VCaP (cell line): ENCODE results near the gene ZBTB39.
"Not testable (repeated sequence)": the region's sequence is repeated elsewhere in the genome, so short reads cannot be mapped to it uniquely, and the experiment has no call there.

Source experiments
- H3K27ac ChIP-seq: fragments of 450-650 bp; 2 replicates; pipeline ENCODE4 v1.5.1; 2017
- TF ChIP-seq, protein P1 (sequence below): fragments of 450-650 bp; conservative IDR thresholded peaks from 2 replicates; pipeline ENCODE4 v1.5.1; 2017; ENCODE audit warnings: mild to moderate bottlenecking, moderate library complexity

Gene ZBTB39

GRCh38 chr12:56980941-56981530 lies 25.3 kb downstream of the ZBTB39 start:
- no peak overlapping the region for H3K27ac ChIP-seq
- TF ChIP-seq, protein P1, sequence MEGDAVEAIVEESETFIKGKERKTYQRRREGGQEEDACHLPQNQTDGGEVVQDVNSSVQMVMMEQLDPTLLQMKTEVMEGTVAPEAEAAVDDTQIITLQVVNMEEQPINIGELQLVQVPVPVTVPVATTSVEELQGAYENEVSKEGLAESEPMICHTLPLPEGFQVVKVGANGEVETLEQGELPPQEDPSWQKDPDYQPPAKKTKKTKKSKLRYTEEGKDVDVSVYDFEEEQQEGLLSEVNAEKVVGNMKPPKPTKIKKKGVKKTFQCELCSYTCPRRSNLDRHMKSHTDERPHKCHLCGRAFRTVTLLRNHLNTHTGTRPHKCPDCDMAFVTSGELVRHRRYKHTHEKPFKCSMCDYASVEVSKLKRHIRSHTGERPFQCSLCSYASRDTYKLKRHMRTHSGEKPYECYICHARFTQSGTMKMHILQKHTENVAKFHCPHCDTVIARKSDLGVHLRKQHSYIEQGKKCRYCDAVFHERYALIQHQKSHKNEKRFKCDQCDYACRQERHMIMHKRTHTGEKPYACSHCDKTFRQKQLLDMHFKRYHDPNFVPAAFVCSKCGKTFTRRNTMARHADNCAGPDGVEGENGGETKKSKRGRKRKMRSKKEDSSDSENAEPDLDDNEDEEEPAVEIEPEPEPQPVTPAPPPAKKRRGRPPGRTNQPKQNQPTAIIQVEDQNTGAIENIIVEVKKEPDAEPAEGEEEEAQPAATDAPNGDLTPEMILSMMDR: no peak

DNA sequence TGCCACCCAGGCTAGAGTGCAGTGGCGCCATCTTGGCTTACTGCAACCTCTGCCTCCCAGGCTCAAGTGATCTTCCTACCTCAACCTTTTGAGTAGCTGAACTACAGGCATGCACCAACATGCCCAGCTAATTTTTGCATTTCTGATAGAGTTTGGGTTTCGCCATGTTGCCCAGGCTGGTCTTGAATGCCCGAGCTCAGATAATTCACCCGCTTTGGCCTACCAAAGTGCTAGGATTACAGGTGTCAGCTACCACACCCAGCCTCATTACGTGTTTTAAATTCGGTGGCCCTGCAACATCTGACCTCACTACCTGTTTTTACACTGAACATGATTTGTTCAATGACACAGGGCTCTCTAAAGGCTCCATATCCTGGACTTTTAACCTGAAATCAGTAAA lies 26.1 kb downstream of the ZBTB39 start:
- no peak overlapping the region for H3K27ac ChIP-seq
- TF ChIP-seq, protein P1: no peak

GRCh38 chr12:56979628-56980027 lies 26.7 kb downstream of the ZBTB39 start:
- TF ChIP-seq, protein P1: no peak
- no peak overlapping the region for H3K27ac ChIP-seq

- TF ChIP-seq, protein P1: no peak
- no peak overlapping the region for H3K27ac ChIP-seq
Measured at GRCh38 chr12:56978397-56979138, 27.8 kb downstream of the ZBTB39 start.

DNA sequence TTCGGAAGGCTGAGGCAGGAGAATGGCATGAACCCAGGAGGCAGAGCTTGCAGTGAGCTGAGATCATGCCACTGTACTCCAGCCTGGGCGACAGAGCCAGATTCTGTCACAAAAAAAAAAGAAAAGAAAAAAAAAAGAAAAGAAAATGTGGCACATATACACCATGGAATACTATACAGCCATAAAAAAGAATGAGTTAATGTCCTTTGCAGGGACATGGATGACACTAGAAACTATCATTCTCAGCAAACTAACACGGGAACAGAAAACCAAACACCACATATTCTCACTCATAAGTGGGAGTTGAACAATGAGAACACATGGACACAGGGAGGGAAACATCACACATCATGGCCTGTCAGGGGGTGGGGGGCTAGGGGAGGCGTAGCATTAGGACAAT lies 29.0 kb downstream of the ZBTB39 start:
- H3K27ac ChIP-seq: not testable (repeated sequence)

- H3K27ac ChIP-seq: not testable (repeated sequence)
Measured at GRCh38 chr12:56974224-56974623, 32.1 kb downstream of the ZBTB39 start.

DNA sequence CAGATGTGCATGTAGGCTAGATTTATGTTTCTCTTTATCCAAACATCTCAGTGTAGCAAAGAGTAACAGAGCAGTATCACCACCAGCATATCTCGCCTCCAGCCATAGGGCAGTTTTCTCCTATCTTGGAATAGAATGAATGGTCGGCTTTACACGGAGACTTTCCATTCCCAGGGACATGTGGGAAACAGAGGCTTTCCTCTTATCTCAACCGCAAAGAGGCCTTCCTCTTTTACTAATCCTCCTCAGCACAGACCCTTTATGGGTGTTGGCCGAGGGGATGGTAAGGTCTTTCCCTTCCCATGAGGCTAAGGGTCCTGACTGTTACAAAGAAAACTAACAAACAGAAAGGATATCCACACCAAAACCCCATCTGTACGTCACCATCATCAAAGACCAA lies 37.4 kb downstream of the ZBTB39 start:
- H3K27ac ChIP-seq: not testable (repeated sequence)

- H3K27ac ChIP-seq: not testable (repeated sequence)
Measured at GRCh38 chr12:56965997-56966642, 40.2 kb downstream of the ZBTB39 start.

- not testable (repeated sequence) for H3K27ac ChIP-seq
Measured at GRCh38 chr12:56965124-56965523, 41.2 kb downstream of the ZBTB39 start.

- not testable (repeated sequence) for H3K27ac ChIP-seq
Measured at GRCh38 chr12:56963557-56963956, 42.8 kb downstream of the ZBTB39 start.

- not testable (repeated sequence) for H3K27ac ChIP-seq
Measured at GRCh38 chr12:56962247-56962646, 44.1 kb downstream of the ZBTB39 start.
